WTC11 (cell line): Measurements from ENCODE around the gene GPRC5B.

Source experiments
- TEAD1 ChIP-seq: sonication (generic); formaldehyde crosslinking; IDR thresholded peaks from 2 replicates; pipeline ENCODE4 v1.8.0; 2022; ENCODE audit warnings: mild to moderate bottlenecking, missing genetic modification reagents
- TEAD4 ChIP-seq: sonication (generic); formaldehyde crosslinking; IDR thresholded peaks from 2 replicates; pipeline ENCODE4 v1.8.0; 2022; ENCODE audit warnings: mild to moderate bottlenecking, missing genetic modification reagents
- TF ChIP-seq, protein P1 (sequence below): fragments of 200-600 bp; IDR thresholded peaks from 2 replicates; pipeline ENCODE4 v1.8.0; 2022; ENCODE audit warnings: antibody characterized with exemption
- TF ChIP-seq, protein P2 (sequence below): sonication (generic); formaldehyde crosslinking; IDR thresholded peaks from 2 replicates; pipeline ENCODE4 v1.8.1; 2022; ENCODE audit warnings: mild to moderate bottlenecking, moderate library complexity, missing genetic modification reagents

DNA sequence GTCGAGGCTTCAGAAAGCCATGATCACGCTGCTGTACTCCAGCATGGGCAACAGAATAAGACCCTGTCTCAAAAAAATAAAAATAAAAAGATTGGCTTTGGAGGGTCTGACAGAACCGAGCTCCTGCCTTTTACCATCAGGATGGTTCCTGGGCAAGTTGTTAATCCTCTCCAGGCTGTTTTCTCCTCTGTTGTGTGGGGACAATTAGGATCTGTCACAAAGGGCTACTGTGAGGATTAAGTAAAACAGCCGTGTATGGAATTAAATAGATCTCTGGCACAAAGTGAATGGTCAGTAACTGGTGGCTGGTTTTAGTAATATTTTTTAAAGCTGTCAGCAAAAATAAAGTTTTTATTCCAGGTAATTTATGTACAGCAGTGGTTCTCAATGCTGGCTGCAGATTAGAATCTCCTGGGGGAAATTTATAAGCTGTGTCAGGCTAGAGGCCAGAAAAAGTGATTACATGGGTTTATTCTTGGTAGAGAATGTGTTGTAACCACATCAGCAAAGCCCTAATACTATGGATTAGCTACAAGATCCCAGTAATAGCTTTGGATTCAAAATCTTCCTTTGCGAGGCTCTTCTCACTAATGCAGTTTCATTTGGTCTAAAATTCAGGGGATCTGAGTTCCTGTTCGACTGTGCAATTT lies 47.2 kb downstream of the GPRC5B start:
- TF ChIP-seq TEAD4, result no peak
- TF ChIP-seq, protein P1, sequence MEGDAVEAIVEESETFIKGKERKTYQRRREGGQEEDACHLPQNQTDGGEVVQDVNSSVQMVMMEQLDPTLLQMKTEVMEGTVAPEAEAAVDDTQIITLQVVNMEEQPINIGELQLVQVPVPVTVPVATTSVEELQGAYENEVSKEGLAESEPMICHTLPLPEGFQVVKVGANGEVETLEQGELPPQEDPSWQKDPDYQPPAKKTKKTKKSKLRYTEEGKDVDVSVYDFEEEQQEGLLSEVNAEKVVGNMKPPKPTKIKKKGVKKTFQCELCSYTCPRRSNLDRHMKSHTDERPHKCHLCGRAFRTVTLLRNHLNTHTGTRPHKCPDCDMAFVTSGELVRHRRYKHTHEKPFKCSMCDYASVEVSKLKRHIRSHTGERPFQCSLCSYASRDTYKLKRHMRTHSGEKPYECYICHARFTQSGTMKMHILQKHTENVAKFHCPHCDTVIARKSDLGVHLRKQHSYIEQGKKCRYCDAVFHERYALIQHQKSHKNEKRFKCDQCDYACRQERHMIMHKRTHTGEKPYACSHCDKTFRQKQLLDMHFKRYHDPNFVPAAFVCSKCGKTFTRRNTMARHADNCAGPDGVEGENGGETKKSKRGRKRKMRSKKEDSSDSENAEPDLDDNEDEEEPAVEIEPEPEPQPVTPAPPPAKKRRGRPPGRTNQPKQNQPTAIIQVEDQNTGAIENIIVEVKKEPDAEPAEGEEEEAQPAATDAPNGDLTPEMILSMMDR, result no peak
- TF ChIP-seq TEAD1 (CRISPR knock-in tag), result no peak
- TF ChIP-seq, protein P2, sequence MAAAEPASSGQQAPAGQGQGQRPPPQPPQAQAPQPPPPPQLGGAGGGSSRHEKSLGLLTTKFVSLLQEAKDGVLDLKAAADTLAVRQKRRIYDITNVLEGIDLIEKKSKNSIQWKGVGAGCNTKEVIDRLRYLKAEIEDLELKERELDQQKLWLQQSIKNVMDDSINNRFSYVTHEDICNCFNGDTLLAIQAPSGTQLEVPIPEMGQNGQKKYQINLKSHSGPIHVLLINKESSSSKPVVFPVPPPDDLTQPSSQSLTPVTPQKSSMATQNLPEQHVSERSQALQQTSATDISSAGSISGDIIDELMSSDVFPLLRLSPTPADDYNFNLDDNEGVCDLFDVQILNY (CRISPR knock-in tag), result no peak
